Activated CD8-positive, alpha-beta memory T cell treated with anti-CD3 and anti-CD28 coated beads, Interleukin-2, amount 50 U/mL, for 24 hours (primary cell): ENCODE data around the gene MAP7D1.
"Not testable (repeated sequence)": the region's sequence is repeated elsewhere in the genome, so short reads cannot be mapped to it uniquely, and the experiment has no call there.

ENCODE experiments used
- DNase-seq: peaks from one replicate; pipeline ENCODE4 v3.0.0-alpha.2; 2020; ENCODE audit errors: extremely low read depth

The MAP7D1 gene

GRCh38 chr1:36203554-36204346 lies 47.8 kb downstream of the MAP7D1 start:
- no peak for DNase-seq

GRCh38 chr1:36204347-36204909 lies 48.5 kb downstream of the MAP7D1 start:
- no peak for DNase-seq

DNA sequence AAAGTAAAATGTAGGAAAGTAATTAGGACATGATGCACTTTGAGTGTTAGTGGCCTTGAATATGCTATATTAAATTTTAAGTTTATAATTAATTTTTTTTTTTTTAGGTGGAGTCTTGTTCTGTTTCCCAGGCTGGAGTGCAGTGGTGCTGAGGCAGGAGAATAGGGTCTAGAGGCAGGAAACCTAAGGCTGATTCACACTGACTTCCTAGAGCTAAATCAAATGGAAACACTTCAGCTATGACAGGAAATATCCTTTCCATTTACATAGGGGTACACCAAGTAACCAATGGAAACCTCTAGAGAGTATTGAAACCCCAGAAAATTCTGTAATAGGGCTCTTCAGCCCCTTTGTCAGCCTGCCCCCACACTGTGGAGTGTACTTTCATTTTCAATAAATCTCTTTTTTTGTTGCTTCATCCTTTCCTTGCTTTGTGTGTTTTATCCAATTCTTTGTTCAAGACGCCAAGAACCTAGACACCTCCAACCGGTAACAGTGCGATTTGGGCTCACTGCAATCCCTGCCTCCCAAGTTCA lies 50.4 kb downstream of the MAP7D1 start:
- DNase-seq = no peak

- no peak for DNase-seq
These were observed 51.4 kb downstream of the MAP7D1 start for GRCh38 chr1:36207339-36207738.

DNA sequence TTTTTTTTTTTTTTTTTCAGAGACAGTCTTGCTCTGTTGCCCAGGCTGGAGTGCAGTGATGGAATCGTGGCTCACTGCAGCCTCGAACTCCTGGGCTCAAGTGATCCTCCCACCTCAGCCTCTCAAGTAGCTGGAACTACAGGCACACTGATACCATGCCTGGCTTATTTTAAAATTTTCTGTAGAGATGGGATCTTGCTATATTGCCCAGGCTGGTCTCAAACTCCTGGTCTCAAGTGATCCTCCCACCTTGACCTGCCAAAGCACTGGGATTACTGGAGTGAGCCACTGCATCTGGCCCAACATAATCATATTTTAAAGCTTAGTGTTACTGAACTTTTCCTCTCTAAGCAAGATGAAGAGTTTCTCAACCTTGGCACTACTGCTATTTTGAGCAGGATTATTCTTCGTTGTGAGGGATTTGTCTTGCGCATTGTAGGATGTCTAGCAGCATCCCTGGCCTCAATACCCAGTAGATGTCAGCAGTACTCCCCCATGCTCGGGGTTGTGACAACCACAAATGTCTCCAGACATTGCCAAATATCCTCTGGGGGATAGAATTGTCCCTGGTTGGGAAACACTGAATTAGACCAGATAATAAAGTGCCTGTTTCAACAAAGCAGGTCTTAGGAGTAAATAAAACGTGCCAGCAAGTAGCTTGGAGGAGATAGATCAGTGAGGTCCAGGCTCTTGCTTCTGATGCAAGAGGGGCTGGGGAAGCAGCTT lies 53.2 kb downstream of the MAP7D1 start:
- DNase-seq = no peak

DNA sequence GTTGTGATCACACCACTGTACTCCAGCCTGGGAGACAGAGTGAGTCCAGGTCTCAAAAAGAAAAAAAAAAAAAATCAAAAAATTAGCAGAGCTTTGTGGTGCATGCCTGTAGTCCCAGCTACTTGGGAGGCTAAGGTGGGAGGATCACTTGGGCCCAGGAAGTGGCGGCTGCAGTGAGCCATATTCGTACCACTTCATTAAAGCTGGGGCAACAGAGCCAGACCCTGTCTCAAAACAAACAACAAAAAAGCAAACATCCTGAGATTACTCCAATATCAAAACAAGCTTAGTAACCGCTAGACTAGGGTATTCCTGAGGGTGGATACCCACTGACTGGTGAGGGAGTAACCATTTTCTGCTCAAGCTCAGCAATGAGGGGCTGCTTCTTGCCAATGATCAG lies 55.3 kb downstream of the MAP7D1 start:
- no peak for DNase-seq

DNA sequence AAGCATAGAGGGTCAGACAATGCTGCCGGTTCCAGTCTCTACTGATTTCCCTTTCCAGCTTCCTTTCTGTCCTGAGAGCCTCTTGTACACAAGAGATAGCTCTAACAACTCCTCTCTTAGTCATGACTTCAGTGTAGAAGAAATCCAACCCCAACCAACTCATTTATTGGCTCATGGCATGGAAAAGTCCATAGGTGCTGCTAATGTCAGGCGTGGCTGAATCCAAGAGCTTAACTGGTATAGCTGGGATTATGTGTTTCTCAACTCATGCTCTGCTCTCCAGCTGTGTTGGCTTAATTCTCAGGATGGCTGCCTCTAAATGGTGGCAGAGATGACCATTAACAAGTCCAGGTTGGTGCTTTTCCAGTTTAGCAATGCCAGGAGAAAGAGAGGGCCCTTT lies 55.9 kb downstream of the MAP7D1 start:
- no peak for DNase-seq

GRCh38 chr1:36212782-36213181 lies 56.8 kb downstream of the MAP7D1 start:
- DNase-seq = no peak

DNA sequence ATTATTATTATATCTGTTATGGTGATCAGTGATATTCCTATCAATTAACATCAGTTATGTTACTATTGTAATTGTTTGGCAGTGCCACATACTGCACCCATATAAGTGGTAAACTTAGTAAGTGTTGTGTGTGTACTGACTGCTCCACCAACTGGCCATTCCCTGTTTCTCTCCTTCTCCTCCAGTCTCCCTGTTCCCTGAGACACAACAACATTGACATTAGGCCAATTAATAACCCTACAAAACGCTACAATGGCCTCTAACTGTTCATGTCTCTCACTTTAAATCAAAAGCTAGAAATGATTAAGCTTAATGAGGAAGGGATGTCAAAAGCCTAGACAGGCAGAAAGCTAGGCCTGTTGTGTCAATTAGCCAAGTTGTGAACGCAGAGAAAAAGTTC lies 61.7 kb downstream of the MAP7D1 start:
- DNase-seq = no peak

DNA sequence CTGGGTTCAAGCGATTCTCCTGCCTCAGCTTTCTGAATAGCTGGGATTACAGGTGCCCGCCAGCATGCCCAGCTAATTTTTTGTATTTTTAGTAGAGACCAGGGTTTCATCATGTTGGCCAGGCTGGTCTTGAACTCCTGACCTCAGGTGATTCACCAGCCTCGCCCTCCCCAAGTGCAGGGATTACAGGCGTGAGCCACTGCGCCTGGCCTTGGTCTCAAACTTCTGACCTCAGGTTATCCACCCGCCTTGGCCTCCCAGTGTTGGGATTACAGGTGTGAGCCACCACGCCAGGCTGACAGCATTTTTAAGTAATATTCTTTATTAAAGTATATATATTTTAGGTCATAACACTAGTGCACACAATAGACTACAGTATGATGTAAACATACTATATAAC lies 65.9 kb downstream of the MAP7D1 start:
- not testable (repeated sequence) for DNase-seq

- no peak for DNase-seq
These were observed 66.8 kb downstream of the MAP7D1 start for GRCh38 chr1:36222481-36223380.

- peak; percentile 8 for DNase-seq
These were observed 67.5 kb downstream of the MAP7D1 start for GRCh38 chr1:36223381-36223995.

DNA sequence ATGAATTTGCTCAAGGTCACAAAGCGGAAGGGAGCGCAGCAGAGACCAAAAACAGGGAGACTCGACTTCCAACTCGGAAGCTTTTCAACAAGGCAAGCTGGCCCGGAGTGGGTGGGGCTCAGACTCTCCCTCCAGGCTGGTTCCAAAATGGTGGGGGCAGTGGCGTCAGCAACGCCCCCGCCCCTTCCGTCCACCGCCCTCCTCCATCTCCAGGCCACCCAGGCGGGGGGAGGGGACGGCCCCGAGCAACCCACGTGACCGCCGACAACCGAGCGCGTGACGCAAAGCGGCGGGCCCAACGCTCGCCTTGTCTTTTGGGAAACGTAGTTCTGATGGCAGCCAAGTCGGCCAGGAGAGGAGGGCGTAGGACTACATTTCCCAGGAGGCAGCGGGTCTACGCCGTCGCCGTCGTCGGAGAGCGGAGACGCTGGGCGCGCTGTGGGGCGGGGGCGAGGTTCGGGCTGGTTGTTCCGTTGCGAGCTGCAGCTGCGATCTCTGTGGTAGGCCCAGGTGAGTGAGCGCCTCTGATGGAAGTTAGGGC lies 68.1 kb downstream of the MAP7D1 start, which contains the start of gene THRAP3:
Gene THRAP3 (plus strand): TSS at position 448 of the 541 bp plus-strand sequence. CDS start 58,121 bp downstream, outside the sequence.
- DNase-seq = peak; percentile 99

DNA sequence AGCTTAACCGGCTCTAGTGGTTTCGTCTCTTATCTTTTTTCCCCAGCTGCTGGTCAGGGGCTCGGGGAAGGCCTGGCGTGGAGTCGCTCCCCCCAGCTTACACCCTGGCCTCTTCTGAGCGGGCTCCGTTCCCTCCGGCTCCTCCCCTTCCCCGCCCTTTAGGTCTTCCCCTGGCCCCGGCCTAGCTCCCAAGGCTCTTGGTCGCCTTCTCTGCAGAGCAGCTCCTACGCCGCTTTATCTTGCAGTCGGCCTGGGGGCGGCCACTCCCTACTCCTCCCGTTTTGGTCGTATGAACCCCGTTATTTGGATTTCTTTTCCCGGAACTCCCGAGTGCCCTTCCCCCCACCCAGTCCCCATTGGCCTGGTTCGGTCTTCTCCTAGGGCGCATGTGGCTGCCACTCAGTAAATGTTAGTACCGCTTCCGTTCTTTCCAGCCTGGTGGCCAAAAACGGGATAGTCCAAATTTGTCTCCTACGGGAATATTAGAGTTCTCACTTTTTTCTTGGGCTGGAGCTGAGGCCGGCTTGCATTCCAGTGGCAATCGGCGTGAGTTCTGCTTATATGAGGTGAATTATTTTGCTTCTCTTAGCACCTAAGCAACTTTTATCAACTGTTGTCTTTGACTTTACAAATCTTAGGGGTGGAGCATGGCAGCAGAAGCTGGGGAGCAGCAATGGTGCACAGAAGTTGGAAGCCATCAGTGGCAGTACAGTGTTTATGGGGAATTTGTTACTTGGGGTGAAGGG lies 68.8 kb downstream of the MAP7D1 start:
- DNase-seq = no peak

GRCh38 chr1:36225283-36225899 lies 69.4 kb downstream of the MAP7D1 start:
- DNase-seq = no peak

DNA sequence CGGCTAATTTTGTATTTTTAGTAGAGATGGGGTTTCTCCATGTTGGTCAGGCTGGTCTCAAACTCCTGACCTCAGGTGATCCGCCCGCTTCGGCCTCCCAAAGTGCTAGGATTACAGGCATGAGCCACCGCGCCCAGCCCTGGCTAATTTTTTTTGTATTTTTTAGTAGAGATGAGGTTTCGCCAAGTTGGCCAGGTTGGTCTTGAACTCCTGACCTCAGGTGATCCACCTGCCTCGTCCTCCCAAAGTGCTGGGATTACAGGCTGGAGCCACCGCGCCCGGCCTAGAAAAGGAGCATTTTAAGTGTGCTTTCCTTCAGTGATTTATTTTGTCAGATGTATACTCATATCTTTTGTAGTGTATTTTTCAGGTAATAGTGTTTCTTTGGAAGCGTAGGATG lies 74.3 kb downstream of the MAP7D1 start:
- not testable (repeated sequence) for DNase-seq
